Urinary bladder (tissue), 4 donors: Measurements from ENCODE around the gene BORCS5. TPM values are rescaled to one million over a fixed set of nuclear protein-coding genes. Genes with fewer than 3 reads are reported as not detected.

ENCODE experiments used
- DNase-seq: peaks from one replicate; pipeline ENCODE4 v3.0.0-alpha.2; 2015; ENCODE audit errors: extremely low spot score
- H3K27ac ChIP-seq: one replicate; pipeline ENCODE4 v1.5.1; 2013; ENCODE audit warnings: low read depth, mild to moderate bottlenecking, moderate library complexity
- H3K36me3 ChIP-seq: one replicate; pipeline ENCODE4 v1.6.1; 2013; ENCODE audit warnings: mild to moderate bottlenecking, moderate library complexity; ENCODE audit not compliant: insufficient read depth
- H3K4me1 ChIP-seq: one replicate; pipeline ENCODE4 v1.6.1; 2013; ENCODE audit warnings: mild to moderate bottlenecking, moderate library complexity; ENCODE audit not compliant: insufficient read depth
- H3K4me3 ChIP-seq: one replicate; pipeline ENCODE4 v1.5.1; 2013; ENCODE audit warnings: low read depth, low read length
- WGBS: extraction: QIAGEN DNeasy Blood & Tissue Kit; methylation state at CpG from one replicate; pipeline ENCODE4 v1.1.7; 2013; 5-methylcytosine and 5-hydroxymethylcytosine counted together
- polyA plus RNA-seq: library from polyadenylated mRNA; stranded (reverse); fragments of 200-250 nt; gene quantifications from one replicate; pipeline ENCODE4 v1.2.3, GENCODE V29; 2013
- total RNA-seq: library from RNA; depleted of rRNA; stranded (reverse); fragments of >200 nt; gene quantifications from one replicate; pipeline ENCODE4 v1.2.3, GENCODE V29; 2014
- donor health status: healthy with polysubstance abuse.
- donor health status: healthy.

Gene BORCS5
- total and polyA plus RNA-seq, 2 donors, result 10.8 to 19.9 TPM

DNA sequence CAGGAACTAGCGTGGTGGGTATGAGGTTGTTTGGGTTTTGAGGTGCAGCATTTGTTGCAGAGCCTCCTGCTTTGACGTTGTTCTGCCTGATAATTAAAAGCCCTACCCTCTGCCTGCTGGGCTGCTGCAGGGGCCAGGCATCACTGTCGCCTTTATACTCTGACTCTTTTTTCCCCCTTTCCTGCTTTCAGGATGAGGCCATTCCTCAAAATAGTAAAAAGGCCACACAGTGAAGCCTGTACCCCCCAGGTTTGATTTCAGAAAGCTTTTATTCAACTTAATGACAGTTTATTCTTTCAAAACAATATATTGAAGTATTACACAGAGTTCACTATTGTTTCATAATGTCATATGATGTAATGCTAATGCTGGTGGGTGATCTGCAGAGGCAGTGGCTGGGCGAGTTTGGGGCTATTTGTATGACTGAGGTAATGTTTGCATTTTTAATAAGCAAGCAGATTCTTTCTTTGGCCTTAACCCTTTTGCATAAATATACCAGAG is 9.1 kb downstream of the BORCS5 start:
- 51% methylated on average over 4 of the region's 4 CpGs for WGBS
- no peak overlapping the region for H3K27ac ChIP-seq
- H3K36me3 ChIP-seq, result no peaks in the 10 kb centered on the region
- H3K4me3 ChIP-seq, result no peak overlapping the region
- no peak for DNase-seq
- H3K4me1 ChIP-seq, result no peaks in the 10 kb centered on the region

DNA sequence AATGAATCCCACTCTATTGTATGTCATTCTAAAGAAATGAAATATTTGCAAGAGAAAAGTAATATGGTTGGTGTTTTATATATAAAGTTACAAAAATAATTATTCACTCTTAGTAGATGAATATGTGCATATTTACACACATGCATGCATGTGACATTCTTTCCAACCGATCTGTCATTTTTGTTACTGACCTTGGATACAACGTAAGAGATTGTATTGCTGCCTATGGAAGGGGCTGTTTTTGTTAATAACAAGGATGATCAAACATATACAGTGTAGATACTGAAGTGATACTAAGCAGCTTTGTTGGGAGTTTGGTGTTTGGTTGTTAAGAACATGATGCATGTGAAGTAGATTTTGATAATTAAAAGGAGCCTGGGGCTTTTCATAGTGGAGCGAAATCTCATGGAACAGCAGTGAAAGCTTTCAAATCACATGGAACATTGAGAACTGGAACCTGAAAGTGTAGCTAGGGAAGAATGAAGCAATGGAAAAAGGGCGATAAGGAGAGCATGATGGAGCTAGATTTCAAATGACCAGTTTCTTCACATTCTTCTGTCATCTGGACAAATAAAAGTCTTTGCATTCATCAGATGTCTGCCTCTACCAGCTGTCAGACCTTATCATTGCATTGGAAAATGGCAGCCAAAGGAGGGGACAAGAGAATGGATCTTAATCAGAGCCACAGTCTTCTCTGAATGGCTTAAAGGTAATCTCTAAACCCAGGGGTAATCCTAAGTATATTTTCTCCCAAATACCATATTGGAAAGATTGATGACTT is 10.0 kb downstream of the BORCS5 start:
- H3K4me1 ChIP-seq, result no peaks in the 10 kb centered on the region
- no peak for DNase-seq
- H3K36me3 ChIP-seq, result no peaks in the 10 kb centered on the region
- H3K27ac ChIP-seq, result no peak overlapping the region
- WGBS, result 83% methylated on average over 4 of the region's 4 CpGs
- H3K4me3 ChIP-seq, result no peak overlapping the region

DNA sequence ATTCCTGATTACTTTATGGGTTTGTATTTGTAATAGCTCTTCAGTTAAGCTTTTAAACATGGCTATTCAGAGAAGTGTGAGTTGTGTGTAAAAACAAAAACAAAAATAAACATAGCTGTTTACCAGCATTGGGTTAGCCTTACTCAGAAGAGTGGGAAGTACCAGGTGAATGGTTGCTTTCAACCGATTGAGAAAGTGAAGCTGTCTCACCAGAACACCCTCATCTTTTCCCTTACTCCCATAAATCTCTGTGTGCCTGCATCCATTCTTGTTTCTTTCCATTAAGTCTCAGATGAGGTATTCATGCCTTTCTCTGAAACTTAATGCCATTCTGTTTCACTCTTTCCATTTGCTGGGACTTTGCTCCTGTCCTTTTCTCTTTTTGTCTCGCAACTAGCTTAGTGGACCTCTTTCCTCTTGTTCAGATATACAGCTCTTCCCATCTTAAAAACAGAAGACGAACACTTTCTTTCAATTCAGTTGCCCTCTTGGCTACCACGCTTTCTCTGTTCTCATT is 10.7 kb downstream of the BORCS5 start:
- 92% methylated on average over 4 of the region's 4 CpGs for WGBS
- Histone ChIP-seq H3K4me3 (no peak overlapping the region), H3K4me1 (no peaks in the 10 kb centered on the region), H3K27ac (no peak overlapping the region), H3K36me3 (no peaks in the 10 kb centered on the region)
- DNase-seq, result no peak

GRCh38 chr12:12372946-12373722 is 16.3 kb downstream of the BORCS5 start:
- H3K27ac ChIP-seq, result no peak overlapping the region
- H3K4me3 ChIP-seq, result no peak overlapping the region
- 83% methylated on average over 4 of the region's 4 CpGs for whole genome bisulfite sequencing
- H3K36me3 ChIP-seq, result no peaks in the 10 kb centered on the region
- no peaks in the 10 kb centered on the region for H3K4me1 ChIP-seq
- no peak for DNase-seq

DNA sequence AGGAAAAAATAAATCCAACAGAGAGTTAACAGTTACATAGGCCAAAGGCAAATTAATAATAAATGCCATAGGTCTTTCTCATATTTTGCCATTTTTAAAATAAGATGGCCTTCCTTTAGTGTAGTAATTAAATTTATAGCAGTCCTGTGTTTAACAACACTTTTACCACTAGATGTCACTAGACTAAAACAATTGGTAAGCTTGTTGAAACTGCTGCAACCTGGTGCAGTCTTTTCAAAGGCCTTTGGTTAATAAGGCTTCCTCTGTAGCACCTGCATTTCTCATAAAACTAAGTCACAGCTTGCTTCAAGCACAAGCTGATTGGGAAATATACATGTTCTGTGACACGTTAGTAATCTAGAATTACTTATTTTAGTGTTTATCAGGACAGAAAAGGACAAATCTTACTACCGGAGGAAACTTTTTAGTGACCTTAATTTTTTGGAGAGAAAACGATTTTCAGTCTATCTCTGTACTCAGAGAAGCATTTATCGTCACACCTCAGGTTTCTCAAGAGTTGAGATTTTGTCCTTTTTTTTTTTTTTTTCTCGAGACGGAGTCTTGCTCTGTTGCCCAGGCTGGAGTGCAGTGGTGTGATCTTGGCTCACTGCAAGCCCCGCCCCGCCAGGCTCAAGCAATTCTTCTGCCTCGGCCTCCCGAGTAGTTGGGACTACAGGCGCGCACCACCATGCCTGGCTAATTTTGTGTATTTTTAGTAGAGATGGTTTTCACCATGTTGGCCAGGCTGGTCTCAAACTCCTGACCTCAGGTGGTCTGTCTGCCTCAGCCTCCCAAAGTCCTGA is 20.0 kb downstream of the BORCS5 start:
- Histone ChIP-seq H3K27ac (no peak overlapping the region), H3K4me3 (no peak overlapping the region), H3K4me1 (no peaks in the 10 kb centered on the region), H3K36me3 (no peaks in the 10 kb centered on the region)
- peak; percentile 62 for DNase-seq
- WGBS, result 77% methylated on average over 12 of the region's 12 CpGs

- no peak for DNase-seq
- no peak overlapping the region for H3K27ac ChIP-seq
- 92% methylated on average over 2 of the region's 2 CpGs for WGBS
Measured at GRCh38 chr12:12378616-12379015, 21.7 kb downstream of the BORCS5 start.

GRCh38 chr12:12379831-12380730 is 23.2 kb downstream of the BORCS5 start:
- 77% methylated on average over 4 of the region's 4 CpGs for WGBS
- DNase-seq, result no peak
- H3K36me3 ChIP-seq, result peaks cover 3% of the 10 kb centered on the region
- H3K4me3 ChIP-seq, result no peak overlapping the region
- H3K4me1 ChIP-seq, result no peaks in the 10 kb centered on the region
- no peak overlapping the region for H3K27ac ChIP-seq

More at GRCh38 chr12:12378616-12379015, 21.7 kb downstream of the BORCS5 start:
- Histone ChIP-seq H3K4me1 (no peaks in the 10 kb centered on the region), H3K4me3 (no peak overlapping the region), H3K36me3 (peaks cover 2% of the 10 kb centered on the region)

GRCh38 chr12:12380949-12381593 is 24.2 kb downstream of the BORCS5 start:
- Histone ChIP-seq H3K4me1 (no peaks in the 10 kb centered on the region), H3K36me3 (peaks cover 3% of the 10 kb centered on the region), H3K4me3 (no peak overlapping the region), H3K27ac (no peak overlapping the region)
- no peak for DNase-seq
- 96% methylated on average over 6 of the region's 6 CpGs for WGBS

- no peak for DNase-seq
- Histone ChIP-seq H3K36me3 (peaks cover 3% of the 10 kb centered on the region), H3K4me3 (no peak overlapping the region), H3K27ac (no peak overlapping the region), H3K4me1 (no peaks in the 10 kb centered on the region)
- 90% methylated on average over 3 of the region's 3 CpGs for WGBS
Measured at GRCh38 chr12:12381982-12382381, 25.1 kb downstream of the BORCS5 start.

- 66% methylated on average over 7 of the region's 7 CpGs for WGBS
- H3K36me3 ChIP-seq, result peaks cover 3% of the 10 kb centered on the region
- no peaks in the 10 kb centered on the region for H3K4me1 ChIP-seq
- H3K27ac ChIP-seq, result no peak overlapping the region
- no peak for DNase-seq
- H3K4me3 ChIP-seq, result no peak overlapping the region
Measured at GRCh38 chr12:12384571-12385340, 27.9 kb downstream of the BORCS5 start.

DNA sequence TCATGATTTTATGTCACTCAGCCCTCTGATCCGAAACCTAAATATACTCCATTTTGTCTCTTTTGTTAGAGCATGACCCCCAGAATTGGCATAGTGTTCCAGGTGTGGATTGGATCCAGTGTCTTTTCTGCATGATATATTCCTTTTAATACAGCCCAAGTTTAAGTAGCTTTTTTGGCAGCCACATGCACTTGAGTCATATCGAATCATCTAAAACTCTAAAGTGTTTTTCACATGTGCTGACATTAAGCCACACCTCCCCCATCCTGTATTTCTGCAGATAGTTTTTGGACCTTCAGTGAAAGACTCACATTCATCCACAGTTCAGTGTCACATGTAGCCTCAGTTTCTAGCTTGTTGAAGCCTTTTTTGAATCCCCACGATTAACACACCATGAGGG is 30.6 kb downstream of the BORCS5 start:
- WGBS, result 57% methylated on average over 3 of the region's 3 CpGs

More for the DNA sequence above, 30.6 kb downstream of the BORCS5 start:
- H3K36me3 ChIP-seq, result peaks cover 1% of the 10 kb centered on the region
- H3K4me3 ChIP-seq, result no peak overlapping the region
- no peaks in the 10 kb centered on the region for H3K4me1 ChIP-seq
- H3K27ac ChIP-seq, result no peak overlapping the region
- DNase-seq, result no peak
